Breast epithelium (tissue), 3 donors: Measurements from ENCODE around the gene ALDH2.

Experiments used
- POLR2A ChIP-seq: fragments of 450-650 bp; IDR thresholded peaks from one replicate; pipeline ENCODE4 v1.6.1; 2016; ENCODE audit warnings: antibody characterized with exemption, mild to moderate bottlenecking, moderate library complexity
- POLR2AphosphoS5 ChIP-seq, 3 donors: sonication (generic); formaldehyde crosslinking; IDR thresholded peaks; one replicate each; pipeline ENCODE4 v1.6.1; 2017; ENCODE audit warnings: antibody characterized with exemption in 3 of 3
- TF ChIP-seq, protein P1 (sequence below), 3 donors: fragments of 450-650 bp; IDR thresholded peaks; one replicate each; pipeline ENCODE4 v1.5.1; 2016 to 2017; ENCODE audit warnings: antibody characterized with exemption in 3 of 3, mild to moderate bottlenecking in 3 of 3, moderate library complexity in 3 of 3

- TF ChIP-seq POLR2A (no peak), POLR2AphosphoS5 (IDR thresholded peaks at IDR 0.05) (no peak)
- TF ChIP-seq, protein P1, sequence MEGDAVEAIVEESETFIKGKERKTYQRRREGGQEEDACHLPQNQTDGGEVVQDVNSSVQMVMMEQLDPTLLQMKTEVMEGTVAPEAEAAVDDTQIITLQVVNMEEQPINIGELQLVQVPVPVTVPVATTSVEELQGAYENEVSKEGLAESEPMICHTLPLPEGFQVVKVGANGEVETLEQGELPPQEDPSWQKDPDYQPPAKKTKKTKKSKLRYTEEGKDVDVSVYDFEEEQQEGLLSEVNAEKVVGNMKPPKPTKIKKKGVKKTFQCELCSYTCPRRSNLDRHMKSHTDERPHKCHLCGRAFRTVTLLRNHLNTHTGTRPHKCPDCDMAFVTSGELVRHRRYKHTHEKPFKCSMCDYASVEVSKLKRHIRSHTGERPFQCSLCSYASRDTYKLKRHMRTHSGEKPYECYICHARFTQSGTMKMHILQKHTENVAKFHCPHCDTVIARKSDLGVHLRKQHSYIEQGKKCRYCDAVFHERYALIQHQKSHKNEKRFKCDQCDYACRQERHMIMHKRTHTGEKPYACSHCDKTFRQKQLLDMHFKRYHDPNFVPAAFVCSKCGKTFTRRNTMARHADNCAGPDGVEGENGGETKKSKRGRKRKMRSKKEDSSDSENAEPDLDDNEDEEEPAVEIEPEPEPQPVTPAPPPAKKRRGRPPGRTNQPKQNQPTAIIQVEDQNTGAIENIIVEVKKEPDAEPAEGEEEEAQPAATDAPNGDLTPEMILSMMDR (IDR thresholded peaks at IDR 0.05): no peak
These were observed 83.8 kb downstream of the ALDH2 start for GRCh38 chr12:111850526-111850925.
